Tibial artery (tissue), 4 donors: ENCODE results near the gene NUP210.

Experiments used
- DNase-seq, 2 donors: peaks; one replicate each; pipeline ENCODE4 v3.0.0-alpha.2; 2019
- H3K27ac ChIP-seq, 2 donors: fragments of 200-600 bp; sonication (generic) in 1 of 2; 1 replicate in 1 of 2; 2 replicates in 1 of 2; pipeline ENCODE4 v1.5.1; 2018 to 2019; ENCODE audit warnings: mild to moderate bottlenecking in 1 of 2
- H3K27me3 ChIP-seq, 2 donors: fragments of 200-600 bp; sonication (generic) in 1 of 2; one replicate each; pipeline versions ENCODE4 v1.5.1 to v1.6.0; 2016 to 2019
- H3K36me3 ChIP-seq, 3 donors: fragments of 200-600 bp; sonication (generic) in 2 of 3; one replicate each; pipeline ENCODE4 v1.5.1; 2016 to 2019; ENCODE audit warnings: mild to moderate bottlenecking in 2 of 3
- H3K4me1 ChIP-seq, 4 donors: fragments of 200-600 bp; sonication (generic) in 2 of 4; 1 replicate in 3 of 4; 2 replicates in 1 of 4; pipeline ENCODE4 v1.5.1; 2016 to 2019
- H3K4me3 ChIP-seq, 2 donors: fragments of 200-600 bp; sonication (generic) in 1 of 2; 1 replicate in 1 of 2; 2 replicates in 1 of 2; pipeline ENCODE4 v1.5.1; 2018 to 2019; ENCODE audit warnings: mild to moderate bottlenecking in 2 of 2
- H3K9me3 ChIP-seq, 3 donors: fragments of 200-600 bp; sonication (generic) in 1 of 3; one replicate each; pipeline ENCODE4 v1.5.1; 2016 to 2019
- intact Hi-C: fragments of 100-400 bp; cut with DNase I; formaldehyde crosslinking; loops from one replicate; pipeline ENCODE4 v1.15.0; 2023; ENCODE audit warnings: low total_unique reads
- TF ChIP-seq, protein P1 (sequence below), 2 experiments: fragments of 200-600 bp in 1 of 2; fragments of 450-650 bp in 1 of 2; IDR thresholded peaks; one replicate each; pipeline ENCODE4 v1.5.1; 2017 to 2019; ENCODE audit warnings: antibody characterized with exemption in 2 of 2, mild to moderate bottlenecking in 1 of 2, moderate library complexity in 1 of 2

Gene NUP210

DNA sequence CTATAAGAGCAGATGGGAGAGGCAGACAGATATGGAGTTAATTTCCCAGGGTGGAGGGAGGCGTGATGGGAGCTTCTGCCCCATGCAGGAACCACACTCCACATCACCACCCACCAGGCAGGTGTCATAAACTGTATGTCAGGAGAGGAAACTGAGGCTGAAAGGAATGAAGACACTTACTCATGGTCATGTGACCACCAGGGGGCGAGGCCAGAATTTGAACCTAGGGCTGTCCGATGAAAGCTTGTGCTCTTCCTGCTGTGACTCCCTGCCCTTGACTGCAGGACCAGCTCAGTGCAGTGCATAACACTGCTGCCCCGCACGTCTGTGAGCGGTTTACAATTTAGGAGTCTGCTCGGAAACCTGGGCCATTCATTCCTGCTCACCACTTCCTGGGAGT, 28.8 kb downstream of the NUP210 start:
- no peak overlapping the region for H3K27ac ChIP-seq
- no peaks in the 10 kb centered on the region for H3K27me3 ChIP-seq
- DNase-seq: no peak
- no peaks in the 10 kb centered on the region for H3K9me3 ChIP-seq
- TF ChIP-seq, protein P1, sequence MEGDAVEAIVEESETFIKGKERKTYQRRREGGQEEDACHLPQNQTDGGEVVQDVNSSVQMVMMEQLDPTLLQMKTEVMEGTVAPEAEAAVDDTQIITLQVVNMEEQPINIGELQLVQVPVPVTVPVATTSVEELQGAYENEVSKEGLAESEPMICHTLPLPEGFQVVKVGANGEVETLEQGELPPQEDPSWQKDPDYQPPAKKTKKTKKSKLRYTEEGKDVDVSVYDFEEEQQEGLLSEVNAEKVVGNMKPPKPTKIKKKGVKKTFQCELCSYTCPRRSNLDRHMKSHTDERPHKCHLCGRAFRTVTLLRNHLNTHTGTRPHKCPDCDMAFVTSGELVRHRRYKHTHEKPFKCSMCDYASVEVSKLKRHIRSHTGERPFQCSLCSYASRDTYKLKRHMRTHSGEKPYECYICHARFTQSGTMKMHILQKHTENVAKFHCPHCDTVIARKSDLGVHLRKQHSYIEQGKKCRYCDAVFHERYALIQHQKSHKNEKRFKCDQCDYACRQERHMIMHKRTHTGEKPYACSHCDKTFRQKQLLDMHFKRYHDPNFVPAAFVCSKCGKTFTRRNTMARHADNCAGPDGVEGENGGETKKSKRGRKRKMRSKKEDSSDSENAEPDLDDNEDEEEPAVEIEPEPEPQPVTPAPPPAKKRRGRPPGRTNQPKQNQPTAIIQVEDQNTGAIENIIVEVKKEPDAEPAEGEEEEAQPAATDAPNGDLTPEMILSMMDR (IDR thresholded peaks at IDR 0.05): no peak
- no peaks in the 10 kb centered on the region for H3K4me1 ChIP-seq
- H3K36me3 ChIP-seq: peaks cover 0 to 16% (median 0%) of the 10 kb centered on the region in 3 donors
- no peak overlapping the region for H3K4me3 ChIP-seq
- intact Hi-C loops: no loop called here

DNA sequence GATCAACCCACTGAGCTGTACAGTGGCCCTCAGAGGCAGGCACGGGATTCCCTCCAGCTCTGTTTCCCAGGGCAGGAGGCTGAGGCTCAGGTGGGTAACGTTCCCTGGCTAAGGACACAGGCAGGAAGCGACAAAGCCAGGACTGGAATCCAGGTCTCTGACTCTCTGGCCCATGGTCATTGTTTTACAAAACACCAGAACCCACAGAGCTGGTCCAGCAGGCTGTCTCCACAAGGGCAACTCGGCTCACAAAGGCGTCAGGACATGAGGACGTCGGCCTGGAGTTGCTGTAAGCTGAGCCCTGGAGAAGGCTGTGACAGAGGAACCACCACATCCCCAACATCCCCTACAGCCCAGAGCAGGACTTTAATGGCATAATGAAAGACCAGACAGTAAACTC, 30.7 kb downstream of the NUP210 start:
- TF ChIP-seq, protein P1 (IDR thresholded peaks at IDR 0.05): no peak
- Histone ChIP-seq H3K27me3 (no peaks in the 10 kb centered on the region), H3K4me3 (no peak overlapping the region), H3K36me3 (peaks cover 0 to 16% (median 0%) of the 10 kb centered on the region in 3 donors), H3K27ac (no peak overlapping the region), H3K4me1 (no peaks in the 10 kb centered on the region), H3K9me3 (no peaks in the 10 kb centered on the region)
- intact Hi-C loops: no loop called here
- no peak for DNase-seq

DNA sequence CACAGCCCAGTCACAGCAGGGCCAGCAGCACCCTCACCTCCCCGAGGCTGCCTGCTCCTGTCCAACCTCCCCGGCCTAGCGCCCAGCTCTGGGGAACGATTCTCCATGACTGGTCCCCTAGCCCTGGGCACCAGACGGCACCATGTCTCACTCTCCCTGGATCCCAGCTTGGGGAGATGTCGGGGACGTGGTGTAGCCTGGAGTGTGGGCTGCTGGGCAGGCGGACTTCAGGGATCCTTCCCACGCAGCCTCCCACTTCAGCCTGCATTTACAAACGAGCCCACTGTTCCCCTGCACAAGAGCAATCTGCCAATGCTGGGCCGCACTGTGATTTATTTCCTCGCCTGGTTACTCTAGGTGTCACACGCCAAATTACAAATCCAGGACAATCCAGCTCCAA, 31.3 kb downstream of the NUP210 start:
- no peaks in the 10 kb centered on the region for H3K27me3 ChIP-seq
- peaks cover 0 to 16% (median 0%) of the 10 kb centered on the region in 3 donors for H3K36me3 ChIP-seq
- H3K4me3 ChIP-seq: no peak overlapping the region
- DNase-seq: no peak
- intact Hi-C loops: no loop called here
- TF ChIP-seq, protein P1 (IDR thresholded peaks at IDR 0.05): no peak
- H3K9me3 ChIP-seq: no peaks in the 10 kb centered on the region
- H3K4me1 ChIP-seq: no peaks in the 10 kb centered on the region
- no peak overlapping the region for H3K27ac ChIP-seq

DNA sequence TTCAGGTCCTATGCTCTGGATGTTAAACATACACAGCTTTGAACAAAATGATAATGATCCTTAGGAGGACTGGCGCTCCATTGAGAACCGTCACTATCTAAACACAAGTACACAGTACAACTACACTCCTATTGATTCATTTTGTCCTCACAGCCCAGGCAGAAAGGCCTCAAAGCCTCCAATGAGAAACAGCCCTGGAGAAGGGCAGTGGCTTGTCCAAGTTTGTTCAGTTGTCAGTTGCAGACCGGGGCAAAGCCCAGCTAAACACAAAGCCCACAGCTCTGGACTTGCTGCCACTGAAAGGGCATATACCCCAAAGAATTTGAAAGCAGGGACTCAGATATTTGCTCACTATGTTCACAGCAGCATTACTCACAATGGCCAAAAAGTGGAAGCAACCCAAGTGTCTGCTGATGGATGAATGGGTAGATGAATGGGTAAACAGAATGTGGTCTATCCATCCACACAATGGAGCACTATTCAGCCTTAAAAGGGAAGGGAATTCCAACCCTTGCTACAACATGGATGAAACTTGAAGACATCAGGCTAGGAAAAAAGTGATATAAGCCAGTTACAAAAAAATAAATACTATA, 34.7 kb downstream of the NUP210 start:
- Histone ChIP-seq H3K36me3 (peaks cover 0 to 11% (median 0%) of the 10 kb centered on the region in 3 donors), H3K4me3 (no peak overlapping the region), H3K4me1 (peaks cover 0 to 14% (median 5%) of the 10 kb centered on the region in 4 donors), H3K9me3 (no peaks in the 10 kb centered on the region), H3K27me3 (no peaks in the 10 kb centered on the region), H3K27ac (no peak overlapping the region)
- TF ChIP-seq, protein P1 (IDR thresholded peaks at IDR 0.05): no peak
- no peak for DNase-seq
- intact Hi-C loops: no loop called here

DNA sequence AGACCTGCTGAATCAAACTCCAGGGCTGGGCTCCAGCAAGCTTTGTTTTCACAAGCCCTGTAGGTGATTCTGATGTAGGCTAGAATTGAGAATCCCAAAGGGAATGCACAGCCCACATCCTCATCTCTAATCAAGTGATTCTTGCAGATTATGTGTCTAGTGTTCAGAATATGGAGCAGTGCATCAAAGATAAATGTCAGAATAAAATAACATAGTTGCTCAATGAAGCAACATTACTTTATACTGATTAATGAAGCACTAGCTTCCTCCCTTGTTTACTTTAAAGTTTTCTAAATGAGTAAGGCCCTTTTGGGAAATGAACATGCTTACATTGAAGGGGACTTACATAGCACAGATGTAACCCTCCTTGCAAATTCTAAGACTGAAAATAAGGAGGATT, 39.2 kb downstream of the NUP210 start:
- no peaks in the 10 kb centered on the region for H3K36me3 ChIP-seq
- H3K27me3 ChIP-seq: no peaks in the 10 kb centered on the region
- no peak overlapping the region for H3K4me3 ChIP-seq
- no peak overlapping the region for H3K27ac ChIP-seq
- intact Hi-C loops: no loop called here
- no peaks in the 10 kb centered on the region for H3K9me3 ChIP-seq
- DNase-seq: no peak
- TF ChIP-seq, protein P1 (IDR thresholded peaks at IDR 0.05): no peak
- peaks cover 0 to 41% (median 22%) of the 10 kb centered on the region in 4 donors for H3K4me1 ChIP-seq
